Activated gamma-delta T cell treated with anti-CD3 and anti-CD28 coated beads, Interleukin-2, amount 50 U/mL, for 16 hours (primary cell): Measurements from ENCODE around the gene ARHGEF12.

Source experiments
- DNase-seq: peaks from one replicate; pipeline ENCODE4 v3.0.0-alpha.2; 2020; ENCODE audit warnings: low read depth

Gene ARHGEF12

GRCh38 chr11:120342678-120343077, 6.5 kb downstream of the ARHGEF12 start:
- DNase-seq: no peak

- no peak for DNase-seq
Measured at GRCh38 chr11:120343429-120343828, 7.2 kb downstream of the ARHGEF12 start.

GRCh38 chr11:120344302-120345004, 8.2 kb downstream of the ARHGEF12 start:
- no peak for DNase-seq

GRCh38 chr11:120346233-120346632, 10.0 kb downstream of the ARHGEF12 start:
- no peak for DNase-seq

GRCh38 chr11:120350637-120351036, 14.4 kb downstream of the ARHGEF12 start:
- DNase-seq: no peak

GRCh38 chr11:120352405-120352804, 16.2 kb downstream of the ARHGEF12 start:
- DNase-seq: no peak

GRCh38 chr11:120354068-120354467, 17.9 kb downstream of the ARHGEF12 start:
- DNase-seq: no peak

GRCh38 chr11:120354779-120355178, 18.6 kb downstream of the ARHGEF12 start:
- no peak for DNase-seq

GRCh38 chr11:120357620-120358019, 21.4 kb downstream of the ARHGEF12 start:
- no peak for DNase-seq

GRCh38 chr11:120358729-120359128, 22.5 kb downstream of the ARHGEF12 start:
- no peak for DNase-seq

- DNase-seq: no peak
Measured at GRCh38 chr11:120363436-120363835, 27.2 kb downstream of the ARHGEF12 start.

- no peak for DNase-seq
Measured at GRCh38 chr11:120365512-120365911, 29.3 kb downstream of the ARHGEF12 start.

- DNase-seq: no peak
Measured at GRCh38 chr11:120372296-120372695, 36.1 kb downstream of the ARHGEF12 start.

GRCh38 chr11:120375076-120375475, 38.9 kb downstream of the ARHGEF12 start:
- DNase-seq: no peak

- DNase-seq: no peak
Measured at GRCh38 chr11:120376547-120377182, 40.5 kb downstream of the ARHGEF12 start.

GRCh38 chr11:120378474-120378873, 42.3 kb downstream of the ARHGEF12 start:
- no peak for DNase-seq

- DNase-seq: no peak
Measured at GRCh38 chr11:120381401-120381800, 45.2 kb downstream of the ARHGEF12 start.

GRCh38 chr11:120383518-120384155, 47.4 kb downstream of the ARHGEF12 start:
- DNase-seq: no peak

GRCh38 chr11:120384476-120384875, 48.3 kb downstream of the ARHGEF12 start:
- no peak for DNase-seq

- DNase-seq: no peak
Measured at GRCh38 chr11:120385110-120385509, 48.9 kb downstream of the ARHGEF12 start.

- DNase-seq: no peak
Measured at GRCh38 chr11:120385655-120386054, 49.4 kb downstream of the ARHGEF12 start.

- no peak for DNase-seq
Measured at GRCh38 chr11:120386318-120386717, 50.1 kb downstream of the ARHGEF12 start.

GRCh38 chr11:120386774-120387371, 50.7 kb downstream of the ARHGEF12 start:
- DNase-seq: no peak
